ENCODE measurements around the gene TSPAN7. TPM values are rescaled to one million over a fixed set of nuclear protein-coding genes. Genes with fewer than 3 reads are reported as not detected.
A peak's percentile ranks its signal among the peaks of the same experiment; 100 is the strongest.

The TSPAN7 gene
- polyA plus RNA-seq, 2 of the 4 experiments (the other 2 are of a cell fraction), result 2.5 to 6.1 TPM

GRCh38 chrX:38558686-38559085, 2.7 kb upstream of the TSPAN7 start:
- DNase-seq (ENCODE audit: low read depth in 1 of 2, low spot score in 1 of 2), result no peak
- ATAC-seq, result no peak
- Histone ChIP-seq H3K4me2 (no peak overlapping the region), H3K27ac (no peak overlapping the region), H3K4me1 (no peaks in the 10 kb centered on the region), H3K9me3 (no peaks in the 10 kb centered on the region; the same call in 2 of the 3 replicates), H3K4me3 (no peak overlapping the region)
- POLR2A ChIA-PET, result no interaction called here
- CTCF ChIA-PET, result no interaction called here
- no peak for FAIRE-seq
- TF ChIP-seq POLR2A (IDR thresholded peaks at IDR 0.05; ENCODE audit: low read length) (no peak), SREBF2 (IDR thresholded peaks at IDR 0.05) (no peak), MAFK (IDR thresholded peaks at IDR 0.05; ENCODE audit: partially characterized antibody) (no peak), MAZ (IDR thresholded peaks at IDR 0.05; ENCODE audit: borderline replicate concordance, low read depth, low read length) (no peak), JUN (IDR thresholded peaks at IDR 0.05) (no peak), BHLHE40 (IDR thresholded peaks at IDR 0.05; ENCODE audit: low read depth, low read length) (no peak), HDAC2 (IDR thresholded peaks at IDR 0.05) (no peak), CTCF (IDR thresholded peaks at IDR 0.05) (no peak)
- WGBS (ENCODE audit: missing lambda C conversion rate), result 80% methylated on average over 2 of the region's 2 CpGs

- H3K9me3 ChIP-seq, result no peaks in the 10 kb centered on the region; the same call in 2 of the 3 replicates
- TF ChIP-seq CBX2 (IDR thresholded peaks at IDR 0.05; ENCODE audit: borderline replicate concordance, low read depth), result no peak
- TF ChIP-seq SREBF2 (IDR thresholded peaks at IDR 0.05), result no peak
- TF ChIP-seq, protein P1, sequence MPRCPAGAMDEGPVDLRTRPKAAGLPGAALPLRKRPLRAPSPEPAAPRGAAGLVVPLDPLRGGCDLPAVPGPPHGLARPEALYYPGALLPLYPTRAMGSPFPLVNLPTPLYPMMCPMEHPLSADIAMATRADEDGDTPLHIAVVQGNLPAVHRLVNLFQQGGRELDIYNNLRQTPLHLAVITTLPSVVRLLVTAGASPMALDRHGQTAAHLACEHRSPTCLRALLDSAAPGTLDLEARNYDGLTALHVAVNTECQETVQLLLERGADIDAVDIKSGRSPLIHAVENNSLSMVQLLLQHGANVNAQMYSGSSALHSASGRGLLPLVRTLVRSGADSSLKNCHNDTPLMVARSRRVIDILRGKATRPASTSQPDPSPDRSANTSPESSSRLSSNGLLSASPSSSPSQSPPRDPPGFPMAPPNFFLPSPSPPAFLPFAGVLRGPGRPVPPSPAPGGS (IDR thresholded peaks at IDR 0.05), result no peak
- TF ChIP-seq TP53 (CRISPR knock-in tag; IDR thresholded peaks at IDR 0.05), result no peak
- no peak for TF ChIP-seq CHD2 (IDR thresholded peaks at IDR 0.05; ENCODE audit: low read length, partially characterized antibody)
- no peak for TF ChIP-seq EP300 (IDR thresholded peaks at IDR 0.05)
- TF ChIP-seq FOXS1 (CRISPR knock-in tag; IDR thresholded peaks at IDR 0.05), result no peak
- no peak for TF ChIP-seq MAFK (IDR thresholded peaks at IDR 0.05; ENCODE audit: partially characterized antibody)
- TF ChIP-seq NPAS2 (CRISPR knock-in tag; IDR thresholded peaks at IDR 0.05; ENCODE audit: borderline replicate concordance), result no peak
- no peak for TF ChIP-seq EHMT2 (IDR thresholded peaks at IDR 0.05; ENCODE audit: low read depth)
- no peak for TF ChIP-seq HDAC2 (IDR thresholded peaks at IDR 0.05)
- no peak for TF ChIP-seq CTCF (IDR thresholded peaks at IDR 0.05)
- no peak for TF ChIP-seq FOSB (CRISPR knock-in tag; IDR thresholded peaks at IDR 0.05)
- no peak for TF ChIP-seq ATOH8 (CRISPR knock-in tag; IDR thresholded peaks at IDR 0.05; ENCODE audit: low read depth)
- no peak for TF ChIP-seq HES2 (IDR thresholded peaks at IDR 0.05)
- TF ChIP-seq, protein P2, sequence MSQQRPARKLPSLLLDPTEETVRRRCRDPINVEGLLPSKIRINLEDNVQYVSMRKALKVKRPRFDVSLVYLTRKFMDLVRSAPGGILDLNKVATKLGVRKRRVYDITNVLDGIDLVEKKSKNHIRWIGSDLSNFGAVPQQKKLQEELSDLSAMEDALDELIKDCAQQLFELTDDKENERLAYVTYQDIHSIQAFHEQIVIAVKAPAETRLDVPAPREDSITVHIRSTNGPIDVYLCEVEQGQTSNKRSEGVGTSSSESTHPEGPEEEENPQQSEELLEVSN (IDR thresholded peaks at IDR 0.05; ENCODE audit: borderline replicate concordance, low read depth), result no peak
- no peak for TF ChIP-seq HOXB13 (CRISPR knock-in tag; IDR thresholded peaks at IDR 0.05; ENCODE audit: low read depth)
- no peak for TF ChIP-seq RARB (CRISPR knock-in tag; IDR thresholded peaks at IDR 0.05)
- TF ChIP-seq NR3C1 (IDR thresholded peaks at IDR 0.05), result no peak
- ChIA-PET CTCF (no interaction called here), POLR2A (no interaction called here)
- FAIRE-seq (no peak), ATAC-seq (peak in 1 of 2 experiments; percentile 6; a peak in 1 of 6 replicates), DNase-seq (ENCODE audit: low read depth in 1 of 2, low spot score in 1 of 2) (no peak)
- H3K4me1 ChIP-seq, result no peaks in the 10 kb centered on the region
- 46% methylated on average over 8 of the region's 9 CpGs for WGBS (ENCODE audit: missing lambda C conversion rate)
- peak overlapping the region; percentile 54 for H3K4me3 ChIP-seq
- peak overlapping the region; percentile 92 for H3K4me2 ChIP-seq
- H3K27ac ChIP-seq, result peak overlapping the region; percentile 55 to 81
Measured at GRCh38 chrX:38560776-38561125, 591 bp upstream of the TSPAN7 start.

Data from A549 (cell line).